T-helper 1 cell treated with Interleukin-12 subunit alpha and Interleukin-12 subunit beta and Interleukin-4 antibody, amounts not matched to agents 30 μg/mL and 1 μg/mL, for 36 hours (primary cell): ENCODE results near the gene NCAN.
A peak's percentile ranks its signal among the peaks of the same experiment; 100 is the strongest.

ENCODE experiments used
- H3K27ac Mint-ChIP-seq: one replicate; pipeline ENCODE4 v1.8.0; 2021; ENCODE audit warnings: mild to moderate bottlenecking, mixed read lengths
- H3K27me3 Mint-ChIP-seq: one replicate; pipeline ENCODE4 v1.8.0; 2021; ENCODE audit warnings: low read depth, mixed read lengths
- H3K36me3 Mint-ChIP-seq: one replicate; pipeline ENCODE4 v1.8.0; 2021; ENCODE audit warnings: low read depth, mixed read lengths
- H3K4me1 Mint-ChIP-seq: one replicate; pipeline ENCODE4 v1.8.0; 2021; ENCODE audit warnings: low read depth, mixed read lengths
- H3K4me3 Mint-ChIP-seq: one replicate; pipeline ENCODE4 v1.8.0; 2021; ENCODE audit warnings: mild to moderate bottlenecking, moderate library complexity, mixed read lengths
- H3K9me3 Mint-ChIP-seq: one replicate; pipeline ENCODE4 v1.8.0; 2021; ENCODE audit warnings: mixed read lengths

The NCAN gene

DNA sequence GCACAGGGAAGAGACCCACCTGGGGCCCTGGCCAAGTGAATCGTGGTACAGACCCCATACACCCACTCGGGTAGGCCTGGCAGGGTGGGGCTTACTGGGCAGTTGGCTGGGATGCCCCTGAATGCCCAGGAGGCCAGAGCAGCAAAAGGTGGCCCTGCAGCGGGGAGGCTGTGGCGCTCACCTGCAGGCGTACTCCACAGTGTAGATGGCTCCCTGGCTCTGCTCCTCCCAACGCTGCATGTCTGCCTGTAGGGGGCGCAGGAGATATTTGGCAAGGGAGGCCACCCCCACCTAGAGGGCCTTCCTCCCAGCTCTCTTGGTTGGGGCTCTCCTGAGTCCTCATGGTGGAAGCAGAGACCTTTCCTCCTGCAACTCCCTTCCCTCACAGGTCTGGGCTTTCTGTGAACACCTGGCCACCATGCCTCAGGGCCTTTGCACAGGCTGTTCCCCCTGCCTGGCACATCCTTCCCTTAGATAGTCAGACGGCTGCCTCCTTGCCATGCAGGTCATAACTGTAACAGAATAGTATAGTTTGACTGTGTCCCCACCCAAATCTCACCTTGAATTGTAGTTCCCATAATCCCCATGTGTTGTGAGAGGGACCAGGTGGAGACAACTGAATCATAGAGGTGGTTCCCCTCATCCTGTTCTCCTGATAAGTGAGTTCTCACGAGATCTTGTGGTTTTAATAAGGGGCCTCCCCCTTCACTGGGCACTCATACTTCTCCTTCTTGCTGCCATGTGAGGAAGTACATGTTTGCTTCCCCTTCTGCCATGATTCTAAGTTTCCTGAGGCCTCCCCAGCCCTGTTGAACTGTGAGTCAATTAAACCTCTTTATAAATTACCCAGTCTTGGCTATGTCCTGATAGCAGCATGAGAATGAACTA, 25.7 kb upstream of the NCAN start:
- Mint-ChIP-seq H3K27me3 (no peaks in the 10 kb centered on the region), H3K4me1 (peaks cover 10% of the 10 kb centered on the region), H3K9me3 (no peaks in the 10 kb centered on the region), H3K27ac (no peak overlapping the region), H3K36me3 (peaks cover 28% of the 10 kb centered on the region), H3K4me3 (no peak overlapping the region)

DNA sequence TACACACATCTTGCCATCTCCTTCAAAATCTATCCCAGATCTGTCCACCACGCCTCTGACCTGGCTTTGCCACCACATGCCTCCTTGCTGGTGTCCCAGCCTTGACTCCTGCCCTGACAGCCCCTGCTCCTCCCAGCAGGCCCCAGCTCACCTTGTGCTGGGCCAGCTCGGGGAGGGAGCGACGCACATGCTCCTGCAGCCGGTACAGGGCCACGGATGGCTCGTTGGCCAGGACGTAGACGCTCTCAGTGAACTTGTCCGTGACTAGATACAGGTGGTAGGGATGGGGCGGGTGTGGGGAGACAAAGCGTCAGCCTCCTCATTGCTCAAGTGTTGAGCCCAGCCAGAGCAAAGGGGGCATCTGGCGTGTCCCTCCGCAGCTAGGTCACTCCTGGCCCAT, 25.0 kb upstream of the NCAN start:
- Mint-ChIP-seq H3K27ac (no peak overlapping the region), H3K4me3 (no peak overlapping the region), H3K4me1 (peaks cover 15% of the 10 kb centered on the region), H3K27me3 (no peaks in the 10 kb centered on the region), H3K9me3 (no peaks in the 10 kb centered on the region), H3K36me3 (peaks cover 25% of the 10 kb centered on the region)

DNA sequence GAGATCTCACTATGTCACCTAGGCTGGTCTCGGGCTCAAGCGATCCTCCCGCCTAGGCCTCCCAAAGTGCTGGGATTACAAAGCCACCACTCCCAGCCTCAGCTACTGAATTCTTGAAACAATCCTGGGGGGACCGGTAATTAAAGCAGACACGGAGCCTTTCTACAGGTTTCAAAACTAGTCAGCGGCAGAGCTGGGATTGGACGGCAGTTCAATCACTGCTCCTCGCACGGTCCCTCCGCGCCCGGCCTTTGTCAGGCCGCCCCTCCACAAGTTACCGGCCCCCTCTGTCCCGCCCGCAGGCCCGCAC, 20.0 kb upstream of the NCAN start:
- H3K27ac Mint-ChIP-seq: peak overlapping the region; percentile 99
- H3K36me3 Mint-ChIP-seq: peaks cover 15% of the 10 kb centered on the region
- no peaks in the 10 kb centered on the region for H3K27me3 Mint-ChIP-seq
- peak overlapping the region; percentile 99 for H3K4me3 Mint-ChIP-seq
- H3K9me3 Mint-ChIP-seq: no peaks in the 10 kb centered on the region
- peaks cover 26% of the 10 kb centered on the region for H3K4me1 Mint-ChIP-seq

DNA sequence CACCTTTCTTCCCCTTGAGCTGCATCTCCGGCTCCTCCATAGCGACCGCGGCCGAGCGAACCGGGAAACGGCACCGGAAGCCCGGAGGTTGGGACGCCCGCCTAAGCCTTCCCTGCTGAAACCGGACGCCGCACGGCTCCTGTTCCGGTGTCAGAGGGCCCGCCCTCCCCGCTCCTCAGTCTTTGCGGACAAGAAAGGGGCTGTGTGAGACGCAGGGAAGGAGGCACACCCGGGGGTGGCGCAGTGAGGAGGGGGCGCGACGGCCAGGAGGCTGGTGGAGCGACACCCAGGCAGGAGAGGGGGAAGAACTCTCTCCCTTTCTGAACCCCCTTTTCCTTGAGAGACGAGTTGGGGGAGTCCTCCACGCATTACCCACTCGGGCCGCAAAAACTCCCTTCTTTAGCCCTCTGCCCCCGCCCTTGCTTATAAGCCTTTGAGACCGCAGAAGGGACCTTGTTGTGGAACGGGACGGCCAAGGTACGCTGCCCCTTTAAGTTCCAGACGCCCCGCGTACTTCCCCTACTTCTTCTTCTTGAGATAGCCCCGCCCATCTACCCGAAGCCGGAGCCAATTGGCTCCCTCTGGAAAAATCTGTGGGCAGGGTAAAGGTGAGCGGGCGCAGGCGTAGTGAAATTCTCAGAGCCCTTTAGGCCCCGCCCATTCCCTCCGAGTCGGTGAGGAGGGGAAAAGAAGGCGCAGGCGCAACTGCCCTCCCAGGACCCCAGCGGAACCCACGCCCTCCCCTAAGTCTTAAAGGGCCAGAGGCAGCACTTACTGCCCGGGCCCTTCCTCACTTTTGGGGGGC, 19.5 kb upstream of the NCAN start, which contains the start of the genes BORCS8 and RFXANK:
TSS of gene BORCS8 (minus strand) at position 75 of the 805 bp plus-strand sequence. CDS start at position 40, 35 bp downstream.
TSS of gene RFXANK (plus strand) at position 181 of the 805 bp plus-strand sequence. CDS start 1,689 bp downstream, outside the sequence.
- H3K4me1 Mint-ChIP-seq: peaks cover 26% of the 10 kb centered on the region
- peaks cover 11% of the 10 kb centered on the region for H3K36me3 Mint-ChIP-seq
- H3K27ac Mint-ChIP-seq: peak within 1 kb of the TSS; percentile 99
- no peaks in the 10 kb centered on the region for H3K27me3 Mint-ChIP-seq
- H3K9me3 Mint-ChIP-seq: no peaks in the 10 kb centered on the region
- H3K4me3 Mint-ChIP-seq: peak within 1 kb of the TSS; percentile 99

DNA sequence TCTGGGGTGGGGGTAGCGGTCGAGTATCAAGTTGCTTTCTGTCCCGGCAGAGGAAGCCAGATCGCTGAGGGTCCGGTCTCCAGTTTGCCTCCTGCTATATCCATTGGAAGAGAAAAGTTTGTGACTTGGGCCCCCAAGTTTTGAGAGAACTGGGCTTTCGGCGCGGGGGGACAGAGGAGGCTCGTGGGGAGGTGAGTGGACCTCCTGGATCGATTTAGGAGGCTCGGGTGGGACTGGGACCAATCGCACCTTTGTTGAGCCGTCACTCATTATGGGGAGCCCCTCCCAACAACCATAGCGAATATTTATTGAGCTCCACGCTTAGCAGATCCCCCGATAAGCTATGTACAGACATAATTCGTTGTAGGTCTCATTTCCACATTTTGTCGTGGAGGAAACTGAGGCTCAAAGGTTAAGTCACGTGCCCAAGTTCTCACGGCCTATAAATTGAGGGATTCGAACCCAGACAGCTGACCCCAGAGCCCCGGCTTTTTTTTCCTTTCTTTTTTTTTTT, 18.8 kb upstream of the NCAN start:
- peak overlapping the region; percentile 99 for H3K27ac Mint-ChIP-seq
- peak overlapping the region; percentile 99 for H3K4me3 Mint-ChIP-seq
- no peaks in the 10 kb centered on the region for H3K27me3 Mint-ChIP-seq
- peaks cover 12% of the 10 kb centered on the region for H3K36me3 Mint-ChIP-seq
- no peaks in the 10 kb centered on the region for H3K9me3 Mint-ChIP-seq
- H3K4me1 Mint-ChIP-seq: peaks cover 26% of the 10 kb centered on the region

DNA sequence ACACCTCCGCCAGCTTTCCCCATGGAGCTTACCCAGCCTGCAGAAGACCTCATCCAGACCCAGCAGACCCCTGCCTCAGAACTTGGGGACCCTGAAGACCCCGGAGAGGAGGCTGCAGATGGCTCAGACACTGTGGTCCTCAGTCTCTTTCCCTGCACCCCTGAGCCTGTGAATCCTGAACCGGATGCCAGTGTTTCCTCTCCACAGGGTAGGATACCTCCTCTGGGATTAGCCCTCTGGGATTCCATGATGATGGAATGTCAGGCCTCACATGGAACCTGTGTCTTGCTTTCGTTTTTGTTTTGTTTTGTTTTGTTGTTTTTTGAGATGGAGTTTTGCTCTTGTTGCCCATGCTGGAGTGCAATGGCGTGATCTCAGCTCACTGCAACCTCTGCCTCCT, 17.8 kb upstream of the NCAN start:
- no peaks in the 10 kb centered on the region for H3K27me3 Mint-ChIP-seq
- H3K4me3 Mint-ChIP-seq: peak overlapping the region; percentile 99
- peaks cover 17% of the 10 kb centered on the region for H3K36me3 Mint-ChIP-seq
- peaks cover 26% of the 10 kb centered on the region for H3K4me1 Mint-ChIP-seq
- H3K9me3 Mint-ChIP-seq: no peaks in the 10 kb centered on the region
- peak overlapping the region; percentile 58 for H3K27ac Mint-ChIP-seq

DNA sequence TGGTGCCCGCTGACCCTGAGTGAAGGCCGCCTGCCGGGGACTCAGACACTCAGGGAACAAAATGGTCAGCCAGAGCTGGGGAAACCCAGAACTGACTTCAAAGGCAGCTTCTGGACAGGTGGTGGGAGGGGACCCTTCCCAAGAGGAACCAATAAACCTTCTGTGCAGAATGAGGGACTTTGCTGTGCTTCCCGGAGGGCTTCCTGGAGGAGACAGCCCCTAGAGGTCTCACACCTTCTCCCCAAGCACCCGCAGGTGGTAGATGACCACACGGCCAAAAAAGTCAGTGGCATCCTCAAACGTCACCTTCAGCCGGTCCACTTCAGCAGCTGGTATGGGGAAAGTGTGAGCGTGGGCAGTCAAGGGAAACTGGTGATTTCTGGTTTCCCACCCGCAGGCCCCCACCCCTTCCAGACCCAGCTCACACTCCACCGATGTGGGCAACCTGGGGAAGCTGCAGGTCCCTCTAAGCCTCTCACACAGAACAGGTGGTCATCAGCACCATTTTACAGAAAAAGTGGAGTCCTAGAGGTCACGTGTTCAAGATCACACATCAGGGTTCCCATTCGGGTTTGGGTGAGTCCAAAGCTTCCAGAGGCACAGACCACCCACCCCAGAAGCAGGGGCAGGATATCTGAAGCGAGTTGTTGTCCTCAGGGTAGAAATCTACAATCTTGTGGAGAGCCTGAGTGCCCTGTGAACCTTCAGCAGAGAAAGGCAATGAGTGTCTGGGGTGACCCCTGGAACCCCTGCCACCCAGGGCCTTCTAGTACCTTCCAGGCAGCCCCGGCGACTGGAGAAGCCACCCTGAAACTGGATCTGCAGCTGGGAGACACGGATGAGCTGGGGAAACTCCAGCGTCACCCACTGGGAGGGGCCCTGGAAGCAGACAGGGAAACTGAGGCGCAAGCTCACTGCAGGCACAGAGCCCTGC, 9.8 kb upstream of the NCAN start:
- H3K27me3 Mint-ChIP-seq: no peaks in the 10 kb centered on the region
- peak overlapping the region; percentile 89 for H3K4me3 Mint-ChIP-seq
- peaks cover 13% of the 10 kb centered on the region for H3K4me1 Mint-ChIP-seq
- H3K9me3 Mint-ChIP-seq: peaks cover 3% of the 10 kb centered on the region
- peaks cover 13% of the 10 kb centered on the region for H3K36me3 Mint-ChIP-seq
- peak overlapping the region; percentile 83 for H3K27ac Mint-ChIP-seq

DNA sequence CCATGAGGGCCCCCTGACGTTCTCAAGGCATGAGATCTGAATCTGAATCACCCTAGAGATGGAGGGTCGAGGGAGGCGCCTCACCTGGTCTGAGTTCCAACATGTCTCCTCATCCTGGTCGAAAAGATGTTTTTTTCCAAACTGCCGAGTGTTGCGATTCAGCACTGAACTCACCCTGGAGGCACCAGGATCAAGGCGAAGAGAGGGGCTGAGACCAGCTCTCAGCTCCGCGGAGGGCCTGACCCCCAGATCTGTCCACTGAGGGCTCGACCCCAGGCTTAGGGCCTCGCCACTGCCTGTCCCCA, 9.1 kb upstream of the NCAN start:
- peak overlapping the region; percentile 83 for H3K27ac Mint-ChIP-seq
- H3K27me3 Mint-ChIP-seq: no peaks in the 10 kb centered on the region
- peak overlapping the region; percentile 89 for H3K4me3 Mint-ChIP-seq
- peaks cover 10% of the 10 kb centered on the region for H3K9me3 Mint-ChIP-seq
- peaks cover 20% of the 10 kb centered on the region for H3K4me1 Mint-ChIP-seq
- H3K36me3 Mint-ChIP-seq: peaks cover 19% of the 10 kb centered on the region

DNA sequence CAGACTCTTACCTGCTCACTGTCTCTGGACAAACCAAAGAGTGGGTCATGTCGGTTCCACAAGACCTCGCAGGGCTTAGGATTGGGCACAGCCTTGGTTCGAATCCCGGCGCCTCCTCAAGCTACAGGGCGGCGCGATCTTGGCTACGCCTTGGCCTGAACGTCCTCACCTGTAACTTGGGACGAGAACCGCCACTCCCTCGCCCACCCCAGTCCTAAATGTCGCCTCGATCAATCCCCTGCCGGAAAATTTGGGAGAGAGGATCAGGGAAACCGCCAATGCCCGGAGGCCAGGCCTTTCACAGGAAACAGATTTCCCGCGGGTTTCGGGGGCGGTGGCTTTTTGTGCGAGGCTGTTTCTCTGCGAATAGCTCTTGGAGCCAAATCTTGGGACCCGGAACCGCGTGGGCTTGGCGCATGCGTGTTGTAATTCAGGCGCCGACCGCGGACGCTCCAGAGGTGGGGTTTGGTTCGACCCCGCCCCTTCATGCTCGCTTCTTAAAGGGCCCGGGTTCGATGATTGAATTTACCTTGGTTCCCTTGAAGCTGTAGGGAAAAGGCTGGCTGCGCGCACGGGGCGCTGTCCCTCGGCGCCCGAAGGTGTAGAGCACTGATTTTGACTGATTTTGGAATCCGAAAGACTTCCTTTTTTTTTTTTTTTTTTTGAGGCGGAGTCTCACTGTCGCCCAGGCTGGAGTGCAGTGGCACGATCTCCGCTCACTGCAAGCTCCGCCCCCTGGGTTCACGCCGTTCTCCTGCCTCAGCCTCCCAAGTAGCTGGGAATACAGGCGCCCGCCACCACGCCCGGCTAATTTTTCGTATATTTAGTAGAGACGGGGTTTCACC, 8.5 kb upstream of the NCAN start, which contains the start of gene NR2C2AP:
TSS of gene NR2C2AP (minus strand) at position 403 of the 845 bp plus-strand sequence. CDS start at position 49, 354 bp downstream.
- Mint-ChIP-seq H3K4me1 (peaks cover 22% of the 10 kb centered on the region), H3K27me3 (no peaks in the 10 kb centered on the region), H3K9me3 (peaks cover 13% of the 10 kb centered on the region), H3K4me3 (peak within 1 kb of the TSS; percentile 89), H3K36me3 (peaks cover 19% of the 10 kb centered on the region), H3K27ac (peak within 1 kb of the TSS; percentile 83)

DNA sequence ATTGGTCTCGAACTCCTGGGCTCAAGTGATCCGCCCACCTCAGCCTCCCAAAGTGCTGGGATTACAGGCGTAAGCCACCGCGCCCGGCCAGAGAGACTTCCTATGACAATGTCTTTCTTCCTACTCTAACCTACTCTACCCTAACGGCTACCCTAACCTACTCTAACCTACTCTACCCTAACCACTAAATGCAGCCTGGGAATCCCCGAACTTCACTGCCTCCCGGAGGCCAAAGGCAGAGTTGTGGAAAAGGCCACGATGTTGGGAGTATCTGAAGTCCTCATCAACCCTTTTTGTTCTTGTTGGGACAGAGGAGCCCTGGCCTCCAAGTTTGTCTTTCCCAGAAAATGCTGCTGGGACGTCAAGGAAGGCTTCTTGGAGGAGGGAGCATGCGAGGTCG, 7.6 kb upstream of the NCAN start:
- Mint-ChIP-seq H3K4me1 (peaks cover 22% of the 10 kb centered on the region), H3K4me3 (peak overlapping the region; percentile 66), H3K9me3 (peaks cover 13% of the 10 kb centered on the region), H3K27me3 (no peaks in the 10 kb centered on the region), H3K27ac (peak overlapping the region; percentile 49), H3K36me3 (peaks cover 15% of the 10 kb centered on the region)

DNA sequence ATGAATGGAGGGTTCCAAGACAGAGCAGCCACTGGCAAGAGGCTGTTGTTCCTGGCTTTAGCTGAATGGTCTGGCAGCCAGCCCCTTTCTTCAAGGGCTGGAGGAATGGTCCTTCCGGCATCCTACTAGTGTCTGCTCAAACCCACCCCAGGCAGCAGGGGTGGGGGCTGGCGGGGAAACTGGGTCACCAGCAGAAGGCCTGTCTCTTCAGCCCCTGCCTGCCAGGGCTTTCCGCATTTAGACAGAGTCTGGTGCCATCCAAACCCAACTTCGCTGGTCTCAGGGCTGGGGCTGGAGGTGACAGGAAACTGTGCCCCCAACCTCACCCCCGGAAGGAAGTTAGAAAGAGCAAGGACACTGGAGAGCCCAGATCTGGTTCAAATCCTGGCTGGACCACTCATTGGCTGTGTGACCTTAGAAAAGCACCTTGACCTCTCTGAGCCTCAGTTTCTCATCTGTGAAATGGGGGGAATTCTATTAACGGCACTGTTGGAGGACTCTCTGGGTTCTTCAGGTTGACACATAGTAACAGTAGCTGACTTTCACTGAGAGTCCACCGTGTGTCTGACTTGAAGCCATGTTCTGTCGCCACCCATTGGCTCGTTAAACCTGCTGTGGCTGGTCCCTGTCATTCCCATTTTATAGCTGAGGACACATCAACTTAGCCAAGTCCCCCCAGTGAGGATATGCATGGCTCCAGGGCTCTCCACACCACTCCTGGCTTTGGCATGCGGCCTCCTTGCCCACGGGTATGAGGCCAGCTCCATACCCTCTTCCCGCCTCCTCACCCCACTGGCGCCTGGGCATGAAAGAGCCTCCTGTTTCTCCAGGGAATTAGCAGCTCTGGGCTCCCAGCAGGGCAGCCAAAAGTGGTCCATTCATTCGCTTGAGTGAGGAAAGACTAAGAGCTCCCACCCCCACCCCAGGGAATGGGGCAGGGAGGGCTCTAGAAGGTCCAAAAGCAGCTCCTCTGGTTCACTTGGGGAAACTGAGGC, 6.0 kb upstream of the NCAN start:
- H3K4me3 Mint-ChIP-seq: no peak overlapping the region
- H3K36me3 Mint-ChIP-seq: peaks cover 13% of the 10 kb centered on the region
- no peak overlapping the region for H3K27ac Mint-ChIP-seq
- peaks cover 26% of the 10 kb centered on the region for H3K4me1 Mint-ChIP-seq
- peaks cover 4% of the 10 kb centered on the region for H3K27me3 Mint-ChIP-seq
- peaks cover 13% of the 10 kb centered on the region for H3K9me3 Mint-ChIP-seq

DNA sequence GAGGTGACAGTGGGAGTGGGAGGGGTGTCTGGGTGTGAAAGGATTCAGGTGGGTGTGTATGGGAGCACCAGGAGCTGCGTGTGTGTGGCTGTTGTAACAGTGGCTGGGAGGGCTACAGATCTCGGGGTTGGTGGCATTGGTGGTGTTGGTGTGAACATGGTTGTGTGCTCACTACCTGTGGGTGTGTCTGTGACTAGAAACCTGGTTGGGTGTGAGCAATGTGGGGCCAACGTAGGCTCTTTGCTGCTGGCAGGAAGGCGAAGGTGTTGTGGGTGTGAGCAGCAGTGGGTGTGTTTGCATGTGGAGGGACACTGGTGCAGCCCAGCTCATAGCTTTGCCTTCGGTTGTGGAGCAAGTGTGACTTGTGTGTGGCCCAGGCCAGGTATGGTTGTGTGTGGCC, 4.8 kb upstream of the NCAN start:
- H3K9me3 Mint-ChIP-seq: peaks cover 13% of the 10 kb centered on the region
- peak overlapping the region; percentile 60 for H3K27ac Mint-ChIP-seq
- peaks cover 26% of the 10 kb centered on the region for H3K4me1 Mint-ChIP-seq
- H3K4me3 Mint-ChIP-seq: no peak overlapping the region
- H3K36me3 Mint-ChIP-seq: peaks cover 13% of the 10 kb centered on the region
- peaks cover 12% of the 10 kb centered on the region for H3K27me3 Mint-ChIP-seq
